GM12864 (cell line): ENCODE results near the gene KLRC2.
"Not testable (repeated sequence)": the region's sequence is repeated elsewhere in the genome, so short reads cannot be mapped to it uniquely, and the experiment has no call there.

Experiments used
- DNase-seq: peaks from one replicate; pipeline ENCODE4 v3.0.0-alpha.2; 2011; ENCODE audit warnings: low read depth
- H3K4me3 ChIP-seq: 2 replicates; pipeline ENCODE4 v1.5.1; 2011; ENCODE audit warnings: mild to moderate bottlenecking, low read depth, low read length, control low read depth
- TF ChIP-seq, protein P1 (sequence below): IDR thresholded peaks from 2 replicates; pipeline ENCODE4 v1.5.1; 2011; ENCODE audit warnings: low read depth, mild to moderate bottlenecking, moderate library complexity, low read length, control low read depth, inconsistent platforms; ENCODE audit errors: missing control alignments

Gene KLRC2

DNA sequence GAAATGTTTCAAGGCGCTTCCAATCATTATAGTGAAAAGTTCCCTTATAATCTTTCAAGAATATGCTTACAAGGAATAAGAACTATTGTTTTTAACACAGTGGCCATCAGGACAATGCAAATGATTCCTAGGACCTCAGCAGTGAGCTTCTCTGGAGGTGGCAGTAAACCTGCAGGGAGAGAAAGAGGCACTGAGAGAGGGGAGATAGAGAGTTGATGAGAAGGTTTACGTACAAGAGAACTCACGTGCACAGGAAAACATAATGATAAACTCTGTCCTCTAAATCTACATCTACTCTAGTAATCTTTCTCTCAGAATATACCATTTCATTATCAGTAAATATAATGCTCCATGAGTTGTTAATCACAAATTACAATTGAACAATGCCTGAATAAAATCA lies 27.0 kb downstream of the KLRC2 start:
- TF ChIP-seq, protein P1, sequence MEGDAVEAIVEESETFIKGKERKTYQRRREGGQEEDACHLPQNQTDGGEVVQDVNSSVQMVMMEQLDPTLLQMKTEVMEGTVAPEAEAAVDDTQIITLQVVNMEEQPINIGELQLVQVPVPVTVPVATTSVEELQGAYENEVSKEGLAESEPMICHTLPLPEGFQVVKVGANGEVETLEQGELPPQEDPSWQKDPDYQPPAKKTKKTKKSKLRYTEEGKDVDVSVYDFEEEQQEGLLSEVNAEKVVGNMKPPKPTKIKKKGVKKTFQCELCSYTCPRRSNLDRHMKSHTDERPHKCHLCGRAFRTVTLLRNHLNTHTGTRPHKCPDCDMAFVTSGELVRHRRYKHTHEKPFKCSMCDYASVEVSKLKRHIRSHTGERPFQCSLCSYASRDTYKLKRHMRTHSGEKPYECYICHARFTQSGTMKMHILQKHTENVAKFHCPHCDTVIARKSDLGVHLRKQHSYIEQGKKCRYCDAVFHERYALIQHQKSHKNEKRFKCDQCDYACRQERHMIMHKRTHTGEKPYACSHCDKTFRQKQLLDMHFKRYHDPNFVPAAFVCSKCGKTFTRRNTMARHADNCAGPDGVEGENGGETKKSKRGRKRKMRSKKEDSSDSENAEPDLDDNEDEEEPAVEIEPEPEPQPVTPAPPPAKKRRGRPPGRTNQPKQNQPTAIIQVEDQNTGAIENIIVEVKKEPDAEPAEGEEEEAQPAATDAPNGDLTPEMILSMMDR: no peak
- no peak for DNase-seq
- no peak overlapping the region for H3K4me3 ChIP-seq

DNA sequence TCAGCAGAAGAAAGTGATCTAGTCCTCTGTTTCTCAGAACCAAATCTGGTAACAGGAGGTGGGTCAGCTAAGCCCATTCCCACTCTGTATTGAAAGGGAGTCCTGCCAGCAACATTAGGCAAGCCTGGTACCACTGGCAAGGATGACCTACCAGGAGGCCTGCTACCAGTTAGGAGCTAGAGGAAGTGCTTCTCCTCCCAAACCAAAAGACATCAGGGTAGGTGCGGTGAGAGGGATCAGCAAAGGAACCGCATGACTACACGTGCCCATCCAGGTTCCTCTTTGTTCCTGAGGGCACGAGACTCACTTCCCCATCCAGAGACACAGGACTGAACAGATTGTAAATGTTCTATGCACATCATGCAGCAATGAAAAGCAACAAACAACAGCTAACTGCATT lies 29.1 kb downstream of the KLRC2 start:
- H3K4me3 ChIP-seq: no peak overlapping the region
- TF ChIP-seq, protein P1: no peak
- no peak for DNase-seq

DNA sequence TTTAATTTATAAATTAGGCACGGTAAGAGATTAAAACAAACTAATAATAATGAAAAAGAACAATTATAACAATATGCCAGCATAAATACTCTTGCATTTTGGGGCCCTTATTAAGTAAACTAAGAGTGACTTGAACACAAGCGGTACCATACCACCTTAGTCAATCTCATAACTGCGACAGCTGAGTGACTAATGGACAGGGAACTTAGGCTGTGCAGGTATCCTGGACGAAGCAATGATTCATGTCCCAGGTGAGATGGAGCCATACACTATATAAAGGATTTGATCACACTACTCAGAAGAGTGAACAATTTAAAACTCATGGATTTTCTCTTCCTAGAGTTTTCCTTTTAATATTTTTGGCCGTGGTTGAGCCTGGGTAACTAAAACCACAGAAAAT lies 30.5 kb downstream of the KLRC2 start:
- no peak overlapping the region for H3K4me3 ChIP-seq
- DNase-seq: no peak
- TF ChIP-seq, protein P1: no peak

DNA sequence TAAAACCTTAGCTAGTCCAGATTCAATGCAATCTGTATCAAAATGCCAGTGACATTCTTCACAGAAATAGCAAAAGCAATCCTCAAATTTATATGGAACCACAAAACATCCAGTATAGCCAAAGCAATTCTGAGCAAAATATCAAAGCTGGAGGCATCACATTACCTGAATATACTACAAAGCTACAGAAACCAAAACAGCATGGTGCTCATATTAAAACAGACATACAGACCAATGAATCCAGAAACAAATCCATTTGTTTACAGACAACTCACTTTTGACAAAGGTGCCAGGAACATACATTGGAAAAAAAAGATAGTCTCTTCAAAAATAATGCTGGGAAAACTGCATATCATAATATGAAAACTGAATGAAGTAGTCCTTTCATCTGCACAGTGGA lies 31.0 kb downstream of the KLRC2 start:
- no peak for DNase-seq
- no peak overlapping the region for H3K4me3 ChIP-seq
- TF ChIP-seq, protein P1: no peak

DNA sequence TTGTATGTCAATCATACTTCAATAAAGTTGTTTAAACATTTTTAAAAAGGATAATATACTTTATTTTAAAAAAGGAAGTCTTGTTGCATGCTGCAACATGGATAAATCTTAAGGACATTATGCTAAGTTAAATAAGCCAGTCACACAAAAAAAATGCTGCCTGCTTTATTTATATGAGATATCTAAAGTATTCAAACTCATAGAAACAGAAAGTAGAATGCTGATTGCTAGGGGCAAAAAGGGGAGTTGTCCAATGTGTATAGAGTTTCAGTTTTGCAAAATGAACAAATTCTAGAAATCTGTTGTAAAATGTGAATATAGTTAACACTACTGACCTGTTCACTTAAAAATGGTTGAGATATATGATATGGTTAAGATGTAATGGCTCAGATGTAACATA lies 35.0 kb downstream of the KLRC2 start:
- DNase-seq: no peak
- H3K4me3 ChIP-seq: no peak overlapping the region
- TF ChIP-seq, protein P1: no peak

DNA sequence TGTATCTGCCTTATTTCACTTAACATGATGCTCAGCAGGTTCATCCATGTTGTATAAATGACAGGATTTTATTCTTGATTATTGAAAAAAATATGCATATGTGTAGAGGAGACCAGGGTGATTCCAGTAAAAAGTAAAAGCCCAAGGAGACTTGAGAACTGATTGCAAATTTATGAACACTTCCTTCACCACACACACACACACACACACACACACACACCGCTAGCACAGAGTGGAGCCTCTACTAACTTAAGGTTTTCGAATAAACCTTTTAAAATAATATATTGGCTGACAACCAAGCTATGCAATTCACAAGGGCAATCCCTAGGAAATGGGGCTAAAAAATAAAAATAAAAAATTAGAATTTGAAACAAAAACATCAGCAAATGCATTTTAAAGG lies 37.6 kb downstream of the KLRC2 start:
- no peak overlapping the region for H3K4me3 ChIP-seq
- DNase-seq: no peak
- TF ChIP-seq, protein P1: no peak

DNA sequence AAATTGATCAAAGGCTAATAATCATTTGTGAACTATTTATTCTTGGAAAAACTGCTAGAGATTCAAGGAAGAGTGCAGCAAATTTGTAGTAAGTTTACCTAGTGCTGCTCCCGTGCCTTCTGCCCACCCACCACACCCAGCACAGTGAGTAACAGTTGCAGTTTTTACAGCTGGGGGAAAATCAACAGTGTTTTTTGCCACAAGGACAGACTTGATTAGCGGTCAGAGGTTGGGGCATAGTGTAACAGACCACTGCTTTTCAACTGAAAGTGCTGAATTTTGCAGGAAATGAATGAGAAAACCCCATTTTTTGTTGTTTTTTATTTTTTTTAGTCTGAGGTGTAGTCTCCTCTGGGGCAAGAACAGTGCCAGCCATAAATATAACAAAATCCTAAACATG lies 38.5 kb downstream of the KLRC2 start:
- no peak overlapping the region for H3K4me3 ChIP-seq
- TF ChIP-seq, protein P1: no peak
- no peak for DNase-seq

DNA sequence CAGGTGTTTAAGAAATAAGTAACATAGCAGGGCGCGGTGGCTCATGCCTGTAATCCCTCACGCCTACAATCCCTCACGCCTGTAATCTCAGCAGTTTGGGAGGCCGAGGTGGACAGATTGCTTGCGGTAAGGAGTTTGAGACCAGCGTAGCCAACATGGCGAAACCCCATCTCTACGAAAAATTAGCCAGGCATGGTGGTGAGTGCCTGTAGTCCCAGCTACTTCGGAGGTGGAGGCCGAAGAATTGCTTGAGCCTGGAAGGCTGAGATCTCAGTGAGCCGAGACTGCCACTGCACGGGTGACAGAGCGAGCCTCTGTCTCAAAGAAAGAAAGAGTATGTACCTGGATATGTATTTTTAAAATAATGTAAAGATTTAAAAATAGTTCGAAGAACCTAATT lies 39.6 kb downstream of the KLRC2 start:
- not testable (repeated sequence) for H3K4me3 ChIP-seq, DNase-seq
